AG04450 (cell line): ENCODE results near the gene SCUBE3. TPM values are rescaled to one million over a fixed set of nuclear protein-coding genes. Genes with fewer than 3 reads are reported as not detected.
A peak's percentile ranks its signal among the peaks of the same experiment; 100 is the strongest.

Experiments used
- CTCF ChIA-PET: fragments of 300-600, 350-600 bp; formaldehyde crosslinking; extraction: SDS; loops from one replicate; lab custom pipeline; 2022; ENCODE audit warnings: antibody characterized with exemption, inconsistent platforms; lab: Charles Lee
- POLR2A ChIA-PET: fragments of 350-600 bp; formaldehyde crosslinking; extraction: SDS; loops from one replicate; lab custom pipeline; 2021; ENCODE audit warnings: antibody characterized with exemption, inconsistent platforms; lab: Yijun Ruan, JAX
- DNase-seq: peaks from one replicate; pipeline ENCODE4 v3.0.0-alpha.2; 2011; ENCODE audit warnings: low read depth, low spot score
- H3K27ac ChIP-seq: one replicate; pipeline ENCODE4 v1.5.1; 2012; ENCODE audit warnings: low read depth, low read length, control low read depth
- H3K27me3 ChIP-seq: one replicate; pipeline ENCODE4 v1.6.0; 2012; ENCODE audit warnings: low read length; ENCODE audit not compliant: control insufficient read depth, insufficient read depth
- H3K4me3 ChIP-seq: 2 replicates; pipeline ENCODE4 v1.5.1; 2011; ENCODE audit warnings: mild to moderate bottlenecking, low read depth, low read length, control low read depth
- H3K9me3 ChIP-seq: 2 replicates; pipeline ENCODE4 v1.5.1; 2012; ENCODE audit warnings: low read length; ENCODE audit not compliant: control insufficient read depth, insufficient read depth
- polyA plus RNA-seq: library from polyadenylated mRNA; depleted of rRNA; stranded (reverse); fragments of >200 nt; gene quantifications from 2 replicates; pipeline ENCODE4 v1.2.3, GENCODE V29; 2011; rRNA removed
- TF ChIP-seq, protein P1 (sequence below): IDR thresholded peaks from 2 replicates; pipeline ENCODE4 v1.5.1; 2011; ENCODE audit warnings: low read depth, low read length, control low read depth, inconsistent platforms

Gene SCUBE3
- polyA plus RNA-seq, 1 experiment: 6.7 TPM

DNA sequence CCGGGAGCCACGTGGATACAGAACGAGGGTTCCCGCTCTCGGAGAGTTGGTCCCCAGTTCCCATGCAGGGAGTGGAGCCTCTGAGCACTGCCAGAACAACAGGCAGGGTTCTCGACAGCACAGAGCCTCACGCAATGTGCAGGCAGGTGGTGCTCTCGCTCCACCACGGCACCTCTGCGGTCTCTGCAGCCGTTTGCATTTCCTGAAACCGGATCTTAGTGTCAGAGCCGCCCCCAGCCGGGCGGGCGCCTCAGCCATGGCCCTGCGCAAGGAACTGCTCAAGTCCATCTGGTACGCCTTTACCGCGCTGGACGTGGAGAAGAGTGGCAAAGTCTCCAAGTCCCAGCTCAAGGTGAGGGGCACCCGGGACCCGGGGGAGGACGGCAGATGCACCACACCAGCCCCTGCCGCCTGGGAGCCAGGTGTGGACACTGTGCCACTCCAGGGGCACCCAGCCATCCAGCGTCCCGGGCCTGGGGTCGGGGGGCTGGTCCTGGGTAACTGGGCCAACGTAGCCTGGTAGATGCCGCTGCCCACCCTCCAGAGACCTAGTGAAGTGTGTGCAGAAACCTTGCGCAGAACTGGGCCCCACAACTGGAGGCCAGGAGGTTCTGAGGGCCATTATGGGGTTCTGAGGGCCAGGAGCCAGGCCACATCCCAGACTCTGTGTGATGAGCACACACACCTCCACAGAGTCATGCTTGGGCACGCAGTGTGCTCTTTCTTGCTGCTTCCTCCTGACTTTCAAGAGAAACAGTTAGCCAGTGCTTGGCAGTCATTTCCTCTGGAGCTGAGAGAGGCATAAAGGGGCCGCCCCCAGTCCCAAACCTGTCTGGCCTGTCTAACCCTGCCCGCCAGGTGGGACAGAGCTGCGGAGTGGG, 84.1 kb downstream of the SCUBE3 start, which contains the start of gene DEF6:
Gene DEF6, plus strand, starts transcription at position 218 of the 881 bp plus-strand sequence. Its CDS starts 39 bp downstream, at position 257.
- ChIA-PET POLR2A (interaction anchor here (0.6 kb wide), 1 partner anchor 174 kb away, joined by 3 read pairs; no protein-coding TSS in a partner anchor), CTCF (interaction anchor here (0.6 to 3.3 kb wide), 5 partner anchors 28 to 170 kb away, joined by 3 to 25 read pairs (median 3); partner anchors contain the start of gene FANCE)
- Histone ChIP-seq H3K9me3 (no peaks in the 10 kb centered on the region), H3K27ac (no peak within 1 kb of the TSS), H3K4me3 (peak within 1 kb of the TSS; percentile 52), H3K27me3 (no peaks in the 10 kb centered on the region)
- peak; percentile 60 for DNase-seq
- TF ChIP-seq, protein P1, sequence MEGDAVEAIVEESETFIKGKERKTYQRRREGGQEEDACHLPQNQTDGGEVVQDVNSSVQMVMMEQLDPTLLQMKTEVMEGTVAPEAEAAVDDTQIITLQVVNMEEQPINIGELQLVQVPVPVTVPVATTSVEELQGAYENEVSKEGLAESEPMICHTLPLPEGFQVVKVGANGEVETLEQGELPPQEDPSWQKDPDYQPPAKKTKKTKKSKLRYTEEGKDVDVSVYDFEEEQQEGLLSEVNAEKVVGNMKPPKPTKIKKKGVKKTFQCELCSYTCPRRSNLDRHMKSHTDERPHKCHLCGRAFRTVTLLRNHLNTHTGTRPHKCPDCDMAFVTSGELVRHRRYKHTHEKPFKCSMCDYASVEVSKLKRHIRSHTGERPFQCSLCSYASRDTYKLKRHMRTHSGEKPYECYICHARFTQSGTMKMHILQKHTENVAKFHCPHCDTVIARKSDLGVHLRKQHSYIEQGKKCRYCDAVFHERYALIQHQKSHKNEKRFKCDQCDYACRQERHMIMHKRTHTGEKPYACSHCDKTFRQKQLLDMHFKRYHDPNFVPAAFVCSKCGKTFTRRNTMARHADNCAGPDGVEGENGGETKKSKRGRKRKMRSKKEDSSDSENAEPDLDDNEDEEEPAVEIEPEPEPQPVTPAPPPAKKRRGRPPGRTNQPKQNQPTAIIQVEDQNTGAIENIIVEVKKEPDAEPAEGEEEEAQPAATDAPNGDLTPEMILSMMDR: peak; percentile 72

DNA sequence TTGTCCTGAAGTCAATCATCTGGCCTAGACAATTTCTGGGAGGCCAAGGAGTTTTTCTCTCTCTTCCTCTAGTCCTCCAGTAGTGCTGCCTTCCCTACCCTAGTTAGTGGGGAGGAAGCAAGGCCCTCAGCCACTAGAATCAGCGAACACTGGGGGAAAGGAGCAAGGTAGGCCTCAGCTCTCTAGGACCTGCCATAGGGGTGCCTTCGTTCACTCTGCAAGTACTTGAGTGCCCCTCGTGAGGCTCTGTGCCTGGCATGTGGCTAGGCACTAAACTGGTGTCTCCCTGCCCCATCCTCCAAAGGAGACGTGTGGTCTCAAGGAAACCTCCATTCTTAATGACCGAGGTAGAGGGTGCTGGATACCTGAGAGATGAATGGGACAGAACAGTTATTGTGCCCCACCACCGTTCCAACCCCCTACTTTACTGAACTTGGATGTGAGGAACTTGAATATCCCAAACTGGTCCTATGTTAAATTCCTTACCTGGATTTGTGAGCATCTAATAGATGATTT, 84.9 kb downstream of the SCUBE3 start:
- CTCF ChIA-PET: interaction anchor here (1.5 kb wide), 1 partner anchor 153 kb away, joined by 3 read pairs; the partner anchor contains the start of gene FANCE
- DNase-seq: no peak
- TF ChIP-seq, protein P1: no peak
- Histone ChIP-seq H3K4me3 (no peak overlapping the region), H3K27ac (no peak overlapping the region), H3K27me3 (no peaks in the 10 kb centered on the region), H3K9me3 (no peaks in the 10 kb centered on the region)
- POLR2A ChIA-PET: no interaction called here

DNA sequence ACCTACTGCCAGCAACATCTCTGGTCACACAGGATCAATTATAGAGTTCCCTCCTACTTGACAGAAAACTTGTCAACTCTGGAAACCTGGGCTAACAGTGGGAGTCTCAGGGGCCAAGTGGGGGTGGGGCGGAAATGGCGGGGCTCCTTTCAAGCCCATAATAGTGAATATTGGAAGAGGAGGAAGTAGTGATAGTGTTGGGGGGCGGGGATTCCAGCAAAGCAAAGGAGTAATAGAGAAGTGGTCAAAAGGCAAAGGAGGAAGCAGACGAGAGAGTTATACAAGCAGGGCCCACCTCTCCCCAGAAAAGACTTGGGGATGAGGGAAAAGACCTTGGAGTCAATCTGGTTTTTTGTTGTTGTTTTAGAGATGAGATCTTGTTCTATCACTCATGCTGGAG, 85.9 kb downstream of the SCUBE3 start:
- TF ChIP-seq, protein P1: no peak
- no peaks in the 10 kb centered on the region for H3K9me3 ChIP-seq
- no peak overlapping the region for H3K4me3 ChIP-seq
- H3K27ac ChIP-seq: no peak overlapping the region
- H3K27me3 ChIP-seq: no peaks in the 10 kb centered on the region
- no peak for DNase-seq
- ChIA-PET POLR2A (no interaction called here), CTCF (no interaction called here)

DNA sequence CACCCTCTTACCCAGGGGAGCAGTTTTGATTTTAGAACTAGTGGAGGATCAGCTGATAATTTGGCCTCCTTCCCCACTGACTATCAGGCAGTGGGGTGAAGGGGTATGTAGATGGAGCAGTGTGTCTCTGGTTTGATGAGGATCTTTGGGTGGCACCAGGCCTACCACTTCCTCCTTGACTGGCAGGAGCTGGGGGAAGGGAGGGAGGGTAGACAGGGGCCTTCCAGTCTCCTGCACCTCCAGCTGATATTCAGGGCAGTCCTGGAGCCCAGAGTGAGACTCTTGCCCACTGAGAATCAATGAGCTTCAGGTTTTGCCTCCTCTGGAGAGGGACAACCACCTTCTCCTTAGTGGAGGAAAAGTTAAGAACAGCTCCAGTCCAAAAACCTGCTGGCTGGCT, 87.1 kb downstream of the SCUBE3 start:
- TF ChIP-seq, protein P1: no peak
- CTCF ChIA-PET: interaction anchor here (0.7 to 1.6 kb wide), 2 partner anchors 27 to 149 kb away, joined by 3 to 4 read pairs; no protein-coding TSS in a partner anchor
- Histone ChIP-seq H3K27me3 (no peaks in the 10 kb centered on the region), H3K9me3 (no peaks in the 10 kb centered on the region), H3K27ac (no peak overlapping the region), H3K4me3 (no peak overlapping the region)
- DNase-seq: no peak
- POLR2A ChIA-PET: interaction anchor here (1.0 kb wide), 1 partner anchor 42 kb away, joined by 3 read pairs; the partner anchor contains the start of gene ZNF76

Other genes starting within 250 kb of the SCUBE3 start
- 0.11 and 0.15 TPM in 2 replicates for gene TCP11, start 72.6 kb upstream of the SCUBE3 start, polyA plus RNA-seq
- 10.2 and 14.3 TPM in 2 replicates for gene ZNF76, start 45.8 kb downstream of the SCUBE3 start, polyA plus RNA-seq
- 2.5 and 2.6 TPM in 2 replicates for gene DEF6, start 83.9 kb downstream of the SCUBE3 start, polyA plus RNA-seq
- gene PPARD, start 128.6 kb downstream of the SCUBE3 start, polyA plus RNA-seq: 26.9 and 32.9 TPM in 2 replicates
- gene FANCE, start 238.4 kb downstream of the SCUBE3 start, polyA plus RNA-seq: 7.0 and 7.1 TPM in 2 replicates